RWPE2 (cell line): ENCODE results near the gene CHRM4.
A peak's percentile ranks its signal among the peaks of the same experiment; 100 is the strongest.

Experiments used
- ATAC-seq: fragments of 200-7000 bp; cut with Tn5 transposase; 3 replicates; pipeline ENCODE4 v1.9.1; 2021; ENCODE audit warnings: low read depth
- DNase-seq: peaks from one replicate; pipeline ENCODE4 v3.0.0-alpha.2; 2020; ENCODE audit warnings: low spot score
- H3K27ac ChIP-seq: fragments of 450-650 bp; 2 replicates; pipeline ENCODE4 v1.5.1; 2017; ENCODE audit warnings: mild to moderate bottlenecking; ENCODE audit not compliant: poor library complexity, severe bottlenecking
- H3K27me3 ChIP-seq: fragments of 250-450 bp; sonication (Bioruptor Pico); 2 replicates; pipeline ENCODE4 v1.5.1; 2021; ENCODE audit warnings: mild to moderate bottlenecking, moderate library complexity; ENCODE audit not compliant: insufficient read depth, poor library complexity, severe bottlenecking
- H3K36me3 ChIP-seq: fragments of 250-450 bp; sonication (Bioruptor Pico); 2 replicates; pipeline ENCODE4 v1.5.1; 2020; ENCODE audit warnings: low read depth, mild to moderate bottlenecking, moderate library complexity
- H3K4me1 ChIP-seq: fragments of 250-450 bp; sonication (Bioruptor Pico); 2 replicates; pipeline ENCODE4 v1.5.1; 2021; ENCODE audit warnings: mild to moderate bottlenecking, moderate library complexity; ENCODE audit not compliant: insufficient read depth, poor library complexity, severe bottlenecking
- H3K4me3 ChIP-seq: fragments of 250-450 bp; sonication (Bioruptor Pico); 2 replicates; pipeline ENCODE4 v1.5.1; 2021; ENCODE audit warnings: mild to moderate bottlenecking, moderate library complexity; ENCODE audit not compliant: severe bottlenecking
- H3K9me3 ChIP-seq: fragments of 250-450 bp; sonication (Bioruptor Pico); 2 replicates; pipeline ENCODE4 v1.5.1; 2021; ENCODE audit warnings: mild to moderate bottlenecking, moderate library complexity; ENCODE audit not compliant: severe bottlenecking
- CTCF ChIP-seq: fragments of 450-650 bp; IDR thresholded peaks from one replicate; pipeline ENCODE4 v1.5.1; 2017; ENCODE audit warnings: mild to moderate bottlenecking, moderate library complexity; ENCODE audit not compliant: poor library complexity, severe bottlenecking

The CHRM4 gene

GRCh38 chr11:46366260-46366659, 25.3 kb downstream of the CHRM4 start:
- no peak for DNase-seq
- H3K36me3 ChIP-seq = peaks cover 21% of the 10 kb centered on the region; the same call in 1 of the 2 replicates

GRCh38 chr11:46364791-46365190, 26.8 kb downstream of the CHRM4 start:
- H3K27ac ChIP-seq = no peak overlapping the region
- peaks cover 16% of the 10 kb centered on the region for H3K4me1 ChIP-seq
- no peak for DNase-seq
- no peak overlapping the region for H3K4me3 ChIP-seq
- H3K36me3 ChIP-seq = peaks cover 14% of the 10 kb centered on the region; the same call in 1 of the 2 replicates
- no peak for TF ChIP-seq CTCF
- H3K9me3 ChIP-seq = no peaks in the 10 kb centered on the region
- ATAC-seq = no peak
- H3K27me3 ChIP-seq = no peaks in the 10 kb centered on the region

More at GRCh38 chr11:46366260-46366659, 25.3 kb downstream of the CHRM4 start:
- ATAC-seq = no peak
- Histone ChIP-seq H3K4me1 (peaks cover 14% of the 10 kb centered on the region), H3K27ac (no peak overlapping the region), H3K27me3 (no peaks in the 10 kb centered on the region), H3K9me3 (no peaks in the 10 kb centered on the region), H3K4me3 (no peak overlapping the region)
- TF ChIP-seq CTCF = no peak

GRCh38 chr11:46364056-46364455, 27.5 kb downstream of the CHRM4 start:
- TF ChIP-seq CTCF = no peak
- ATAC-seq = no peak
- Histone ChIP-seq H3K27ac (peak overlapping the region; percentile 59), H3K9me3 (no peaks in the 10 kb centered on the region), H3K4me3 (no peak overlapping the region), H3K4me1 (peaks cover 16% of the 10 kb centered on the region), H3K27me3 (no peaks in the 10 kb centered on the region), H3K36me3 (peaks cover 11% of the 10 kb centered on the region; the same call in 1 of the 2 replicates)
- DNase-seq = no peak

- peaks cover 9% of the 10 kb centered on the region; the same call in 1 of the 2 replicates for H3K36me3 ChIP-seq
- peak overlapping the region; percentile 59 for H3K27ac ChIP-seq
- no peaks in the 10 kb centered on the region for H3K27me3 ChIP-seq
- DNase-seq = no peak
- peak; percentile 69 for ATAC-seq
- no peak for TF ChIP-seq CTCF
- no peaks in the 10 kb centered on the region for H3K9me3 ChIP-seq
- H3K4me1 ChIP-seq = peaks cover 16% of the 10 kb centered on the region
- no peak overlapping the region for H3K4me3 ChIP-seq
These were observed 28.0 kb downstream of the CHRM4 start for GRCh38 chr11:46363455-46364005.

- no peak for DNase-seq
- Histone ChIP-seq H3K9me3 (no peaks in the 10 kb centered on the region), H3K27me3 (no peaks in the 10 kb centered on the region), H3K27ac (peak overlapping the region; percentile 59), H3K4me3 (no peak overlapping the region), H3K4me1 (peaks cover 16% of the 10 kb centered on the region), H3K36me3 (0 out of 2 replicates have a peak, but pooled peaks cover 4% of the 10 kb centered on the region)
- ATAC-seq = peak; percentile 76
- no peak for TF ChIP-seq CTCF
These were observed 28.6 kb downstream of the CHRM4 start for GRCh38 chr11:46363031-46363407.
